GM21786 (cell line): ENCODE results near the gene LAMC1.

Experiments
- ATAC-seq: cut with Tn5 transposase; IDR thresholded peaks from one replicate; pipeline ENCODE4 v1.9.1; 2021; ENCODE audit not compliant: unreplicated experiment

Gene LAMC1

DNA sequence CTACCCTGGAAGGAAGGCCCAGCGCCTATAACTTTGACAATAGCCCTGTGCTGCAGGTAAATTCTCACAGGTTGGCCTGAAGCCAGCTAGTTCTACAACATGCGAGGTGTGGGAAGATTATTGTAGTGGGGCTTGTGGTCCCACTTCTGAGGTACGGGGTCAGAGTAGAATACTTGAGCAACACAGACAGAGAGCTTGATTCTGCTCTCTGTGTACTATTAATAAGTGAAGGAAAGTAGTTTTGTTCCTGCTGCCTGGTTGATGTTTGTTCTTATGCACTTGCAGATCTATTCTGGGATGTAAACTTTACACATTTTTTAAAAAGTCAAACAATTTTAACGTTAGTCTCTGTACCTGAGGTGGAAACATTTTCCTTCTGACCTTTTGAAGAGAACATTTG lies 80.4 kb downstream of the LAMC1 start:
- no peak for ATAC-seq

DNA sequence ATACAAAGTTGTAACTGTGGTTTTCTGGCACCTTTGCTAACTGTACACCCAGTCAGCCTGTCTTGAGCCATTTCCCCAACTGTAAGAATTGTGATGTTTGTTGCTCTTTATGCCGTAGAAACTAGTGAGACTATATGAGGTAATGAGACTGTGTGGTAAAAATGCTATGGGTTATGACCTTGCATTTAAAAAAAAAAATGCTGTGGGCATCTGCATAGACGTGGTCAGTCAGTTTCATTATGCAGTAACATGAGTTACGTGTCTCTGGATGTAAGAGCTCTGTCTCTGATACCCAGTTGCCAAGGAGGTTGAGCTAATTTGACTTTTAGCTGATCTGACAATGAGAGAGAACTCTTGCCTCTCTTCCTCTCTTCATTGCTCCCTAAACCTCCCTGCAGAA lies 82.2 kb downstream of the LAMC1 start:
- ATAC-seq, result no peak

DNA sequence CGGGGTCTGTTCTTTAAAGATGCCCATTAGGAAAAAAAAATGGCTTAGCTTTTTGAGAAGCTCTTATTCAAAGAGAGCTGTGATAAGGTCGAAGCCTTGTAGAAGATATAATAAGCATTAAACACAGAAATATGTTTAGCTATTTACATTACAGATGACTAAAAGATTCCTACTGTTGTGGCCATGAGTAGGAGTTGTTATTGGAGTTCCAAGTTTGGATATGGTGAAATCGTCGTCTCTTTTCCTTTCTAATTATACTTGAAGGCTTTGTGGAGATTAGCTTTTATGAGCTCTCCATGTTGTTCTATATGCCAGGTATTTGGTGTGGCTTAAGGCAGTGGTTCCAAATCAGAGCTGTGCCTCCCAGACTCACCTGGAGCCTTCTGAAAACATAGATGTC lies 82.9 kb downstream of the LAMC1 start:
- ATAC-seq, result no peak

- no peak for ATAC-seq
Observed at GRCh38 chr1:183106746-183107145, 83.5 kb downstream of the LAMC1 start.

DNA sequence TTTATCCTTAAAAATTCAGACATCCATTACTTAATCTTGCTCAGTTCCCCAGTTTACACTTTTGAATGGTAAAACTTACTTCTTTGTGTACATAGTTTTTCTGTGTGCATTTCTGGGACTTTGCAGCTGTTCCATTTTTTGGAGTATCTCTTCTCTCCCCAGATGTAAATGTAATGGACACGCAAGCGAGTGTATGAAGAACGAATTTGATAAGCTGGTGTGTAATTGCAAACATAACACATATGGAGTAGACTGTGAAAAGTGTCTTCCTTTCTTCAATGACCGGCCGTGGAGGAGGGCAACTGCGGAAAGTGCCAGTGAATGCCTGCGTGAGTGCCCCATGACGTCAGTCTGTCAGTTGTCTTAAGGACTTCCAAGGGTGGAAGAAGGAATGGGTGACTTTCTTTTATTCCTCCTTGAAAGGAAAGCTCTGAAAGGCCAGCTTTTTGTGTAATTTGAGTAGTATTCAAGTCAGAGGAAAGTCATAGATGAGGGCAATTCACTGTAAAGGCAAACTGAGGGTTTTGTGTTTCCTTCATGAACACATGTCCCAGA lies 87.2 kb downstream of the LAMC1 start:
- ATAC-seq, result no peak

GRCh38 chr1:183114441-183114840 lies 91.2 kb downstream of the LAMC1 start:
- ATAC-seq, result no peak

GRCh38 chr1:183116416-183116815 lies 93.2 kb downstream of the LAMC1 start:
- ATAC-seq, result no peak

GRCh38 chr1:183121609-183122008 lies 98.4 kb downstream of the LAMC1 start:
- ATAC-seq, result no peak

DNA sequence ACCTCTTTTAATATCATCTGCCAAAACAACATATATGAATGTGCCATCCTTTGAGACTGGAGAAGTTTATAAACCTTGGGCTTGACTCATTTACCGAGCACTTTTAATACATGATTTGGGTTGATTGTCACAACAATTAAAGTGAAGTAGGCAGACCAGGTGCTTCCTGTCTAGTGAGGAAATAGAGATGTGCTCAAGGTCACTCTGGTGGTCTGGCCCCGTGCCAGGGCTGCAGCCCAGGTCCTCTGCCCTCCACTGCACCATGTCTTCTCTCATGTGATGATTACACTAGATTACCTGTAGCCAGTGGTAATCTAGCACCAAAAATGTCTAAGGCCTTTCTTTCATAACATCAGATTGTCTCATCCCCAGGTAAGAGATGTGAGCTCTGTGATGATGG lies 101.0 kb downstream of the LAMC1 start:
- no peak for ATAC-seq

GRCh38 chr1:183125279-183125999 lies 102.2 kb downstream of the LAMC1 start:
- ATAC-seq, result no peak

DNA sequence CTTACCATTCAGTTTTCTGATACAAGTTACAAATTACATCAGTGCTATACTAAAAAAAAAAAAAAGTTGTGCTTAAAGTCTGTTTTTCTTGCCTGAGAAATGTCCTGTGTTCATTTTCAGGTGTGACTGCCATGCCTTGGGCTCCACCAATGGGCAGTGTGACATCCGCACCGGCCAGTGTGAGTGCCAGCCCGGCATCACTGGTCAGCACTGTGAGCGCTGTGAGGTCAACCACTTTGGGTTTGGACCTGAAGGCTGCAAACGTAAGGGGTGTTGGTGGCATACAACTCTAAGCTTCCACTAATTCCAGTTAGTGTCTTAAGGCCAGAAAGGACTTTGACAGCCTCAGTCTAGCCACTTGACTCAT lies 102.8 kb downstream of the LAMC1 start:
- no peak for ATAC-seq

- ATAC-seq, result no peak
Observed at GRCh38 chr1:183126528-183126927, 103.3 kb downstream of the LAMC1 start.

GRCh38 chr1:183129921-183130690 lies 106.9 kb downstream of the LAMC1 start:
- ATAC-seq, result no peak

GRCh38 chr1:183131166-183131565 lies 107.9 kb downstream of the LAMC1 start:
- no peak for ATAC-seq

DNA sequence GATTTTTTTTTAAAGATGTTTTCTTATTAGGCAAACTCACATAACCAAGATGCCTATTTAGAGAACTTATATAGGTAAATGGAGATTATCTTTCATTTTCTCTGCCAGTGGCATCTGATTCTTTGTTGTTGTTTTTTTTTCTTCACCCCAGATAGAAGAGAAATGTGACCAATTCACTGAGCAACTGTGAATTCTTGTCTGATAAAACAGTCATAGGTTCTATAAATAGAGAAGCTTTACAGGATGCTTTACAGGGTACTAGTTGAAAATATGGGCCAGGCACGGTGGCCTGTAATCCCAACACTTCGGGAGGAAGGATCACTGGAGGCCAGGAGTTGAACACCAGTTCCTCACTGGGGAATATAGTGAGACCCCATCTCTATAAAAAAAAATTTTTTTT lies 112.1 kb downstream of the LAMC1 start:
- ATAC-seq, result no peak

DNA sequence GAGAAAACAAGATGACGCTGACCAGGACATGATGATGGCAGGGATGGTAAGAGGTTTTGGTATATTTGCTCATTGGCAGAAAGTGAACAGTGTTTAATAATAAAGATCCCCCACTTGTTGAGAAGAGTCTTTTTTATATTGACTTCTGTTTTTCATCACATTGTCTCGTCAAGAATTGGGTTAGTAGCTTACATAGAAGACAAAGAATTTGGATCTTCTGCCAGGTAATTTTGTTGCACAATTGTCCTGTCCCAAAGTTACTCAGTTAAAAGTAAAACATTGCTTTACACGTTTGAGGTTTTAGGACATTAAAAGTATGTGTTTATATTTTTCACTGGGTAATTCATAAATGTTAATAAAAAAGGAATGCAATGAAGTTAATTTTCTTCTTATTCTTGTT lies 114.6 kb downstream of the LAMC1 start:
- ATAC-seq, result no peak

DNA sequence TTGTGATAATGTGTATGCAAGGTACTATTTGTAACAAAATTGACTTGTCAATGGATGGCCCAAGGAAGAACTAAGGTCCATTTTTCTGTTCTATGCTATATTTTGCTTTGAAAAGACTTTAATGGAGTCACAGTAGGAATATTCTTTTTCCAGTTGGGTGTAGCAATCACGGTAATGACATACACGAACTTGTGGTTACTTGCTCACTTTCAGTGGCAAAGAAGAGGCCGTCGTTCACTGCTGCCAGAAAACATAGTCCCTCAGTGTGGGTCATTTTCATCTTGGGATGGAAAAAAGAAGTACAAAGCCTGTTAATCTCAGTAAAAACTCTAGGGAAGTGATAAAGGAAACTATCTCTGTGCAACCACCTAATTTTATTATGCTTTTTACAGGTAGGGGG lies 115.1 kb downstream of the LAMC1 start:
- ATAC-seq, result no peak

- ATAC-seq, result no peak
Observed at GRCh38 chr1:183139281-183139942, 116.2 kb downstream of the LAMC1 start.

DNA sequence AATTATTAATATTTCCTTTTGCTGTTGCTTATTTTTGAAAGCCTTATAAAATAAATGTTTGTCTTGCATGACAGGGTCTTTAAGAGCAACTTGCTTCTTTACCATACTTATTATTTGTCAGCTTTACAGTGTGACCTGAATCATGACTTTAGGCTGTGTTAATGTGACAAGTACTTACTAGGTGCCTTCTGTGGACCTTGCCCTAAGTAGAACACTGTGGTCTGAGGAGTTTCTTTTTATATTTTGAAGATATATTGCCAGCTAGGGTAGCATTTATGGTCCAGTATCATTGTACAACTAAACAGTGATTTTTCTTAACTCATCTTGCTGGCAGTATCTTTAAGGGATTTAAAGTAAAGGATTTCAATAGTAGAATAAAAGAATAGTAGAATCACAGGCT lies 117.4 kb downstream of the LAMC1 start:
- ATAC-seq, result no peak

DNA sequence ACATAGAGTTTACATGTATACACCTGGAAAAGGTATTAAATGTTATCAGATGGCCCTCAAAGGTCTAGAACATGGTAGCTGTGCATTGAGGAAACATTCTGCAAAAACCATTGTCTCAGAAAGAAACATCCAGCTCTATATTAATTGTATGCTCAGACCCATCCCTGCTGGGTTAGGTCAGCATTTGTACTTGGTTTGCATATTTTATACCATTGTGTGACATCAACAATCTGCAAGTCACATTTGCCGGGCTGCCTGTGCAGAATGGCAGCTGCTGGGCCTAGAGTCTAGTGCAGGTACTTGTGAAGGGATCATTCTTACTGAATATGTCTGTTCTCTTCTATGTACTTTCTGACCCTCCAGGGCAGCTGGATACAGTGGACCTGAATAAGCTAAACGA lies 119.0 kb downstream of the LAMC1 start:
- no peak for ATAC-seq

GRCh38 chr1:183143576-183144315 lies 120.5 kb downstream of the LAMC1 start:
- ATAC-seq, result no peak
